ENCODE measurements around the gene GCNT2. TPM values are rescaled to one million over a fixed set of nuclear protein-coding genes. Genes with fewer than 3 reads are reported as not detected.
A peak's percentile ranks its signal among the peaks of the same experiment; 100 is the strongest.

Gene GCNT2
- total RNA-seq, 1 donor from 2014 or later: 21.2 TPM

DNA sequence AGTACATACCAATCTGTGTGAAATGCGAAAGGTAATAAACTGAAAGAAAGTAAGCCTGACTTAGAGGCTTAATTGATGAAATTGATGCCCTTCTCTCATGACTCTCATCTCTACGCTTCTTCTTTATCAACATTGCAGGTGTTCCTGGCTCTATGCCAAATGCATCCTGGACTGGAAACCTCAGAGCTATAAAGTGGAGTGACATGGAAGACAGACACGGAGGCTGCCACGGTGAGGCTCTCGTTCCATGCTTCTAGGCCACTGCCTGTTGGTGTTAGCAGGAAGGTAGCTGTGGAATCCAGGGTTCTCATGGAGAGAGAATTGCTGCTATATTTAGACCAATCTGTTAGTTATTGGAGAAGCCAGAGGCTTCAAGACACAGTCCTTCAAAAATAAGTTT is 100.1 kb downstream of the GCNT2 start:
- Mint-ChIP-seq H3K27me3 (no peaks in the 10 kb centered on the region), H3K36me3 (peaks cover 15% of the 10 kb centered on the region), H3K4me1 (ENCODE audit: unreplicated experiment) (peaks cover 2% of the 10 kb centered on the region), H3K27ac (no peak overlapping the region), H3K9me3 (peaks cover 8% of the 10 kb centered on the region), H3K4me3 (no peak overlapping the region)
- TF ChIP-seq CTCF (conservative IDR thresholded peaks at IDR 0.05): no peak
- DNase-seq (ENCODE audit: extremely low spot score, unreplicated experiment): no peak

- H3K36me3 Mint-ChIP-seq: peaks cover 15% of the 10 kb centered on the region
- H3K4me1 Mint-ChIP-seq (ENCODE audit: unreplicated experiment): peaks cover 6% of the 10 kb centered on the region
- no peaks in the 10 kb centered on the region for H3K27me3 Mint-ChIP-seq
- peak; percentile 18 for TF ChIP-seq CTCF (conservative IDR thresholded peaks at IDR 0.05)
- no peak overlapping the region for H3K4me3 Mint-ChIP-seq
- H3K27ac Mint-ChIP-seq: no peak overlapping the region
- H3K9me3 Mint-ChIP-seq: peaks cover 4% of the 10 kb centered on the region
- DNase-seq (ENCODE audit: extremely low spot score, unreplicated experiment): no peak
Observed at GRCh38 chr6:10621847-10622246, 100.7 kb downstream of the GCNT2 start.

- Mint-ChIP-seq H3K27me3 (no peaks in the 10 kb centered on the region), H3K4me1 (ENCODE audit: unreplicated experiment) (peaks cover 6% of the 10 kb centered on the region), H3K36me3 (peaks cover 15% of the 10 kb centered on the region), H3K4me3 (no peak overlapping the region), H3K9me3 (peaks cover 4% of the 10 kb centered on the region), H3K27ac (no peak overlapping the region)
- TF ChIP-seq CTCF (conservative IDR thresholded peaks at IDR 0.05): no peak
- DNase-seq (ENCODE audit: extremely low spot score, unreplicated experiment): no peak
Observed at GRCh38 chr6:10624836-10625235, 103.7 kb downstream of the GCNT2 start.

DNA sequence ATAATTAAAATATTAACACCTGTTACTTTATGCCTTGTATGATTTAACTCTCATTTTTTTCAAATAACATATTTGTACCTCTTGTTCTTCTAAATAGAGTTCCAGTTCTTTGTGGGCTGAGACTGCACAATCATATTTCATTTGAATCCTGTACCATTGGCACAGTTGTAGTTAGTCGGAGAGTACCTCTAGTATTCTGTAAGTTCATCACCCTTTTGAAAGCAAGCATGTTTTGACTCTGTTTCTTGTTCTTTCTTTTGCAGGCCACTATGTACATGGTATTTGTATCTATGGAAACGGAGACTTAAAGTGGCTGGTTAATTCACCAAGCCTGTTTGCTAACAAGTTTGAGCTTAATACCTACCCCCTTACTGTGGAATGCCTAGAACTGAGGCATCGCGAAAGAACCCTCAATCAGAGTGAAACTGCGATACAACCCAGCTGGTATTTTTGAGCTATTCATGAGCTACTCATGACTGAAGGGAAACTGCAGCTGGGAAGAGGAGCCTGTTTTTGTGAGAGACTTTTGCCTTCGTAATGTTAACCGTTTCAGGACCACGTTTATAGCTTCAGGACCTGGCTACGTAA is 105.1 kb downstream of the GCNT2 start:
- H3K36me3 Mint-ChIP-seq: peaks cover 13% of the 10 kb centered on the region
- H3K4me1 Mint-ChIP-seq (ENCODE audit: unreplicated experiment): peaks cover 6% of the 10 kb centered on the region
- no peak overlapping the region for H3K4me3 Mint-ChIP-seq
- H3K9me3 Mint-ChIP-seq: peaks cover 4% of the 10 kb centered on the region
- no peaks in the 10 kb centered on the region for H3K27me3 Mint-ChIP-seq
- no peak for TF ChIP-seq CTCF (conservative IDR thresholded peaks at IDR 0.05)
- H3K27ac Mint-ChIP-seq: no peak overlapping the region
- no peak for DNase-seq (ENCODE audit: extremely low spot score, unreplicated experiment)

- H3K27me3 Mint-ChIP-seq: no peaks in the 10 kb centered on the region
Observed at GRCh38 chr6:10627800-10628199, 106.6 kb downstream of the GCNT2 start.

More at GRCh38 chr6:10627800-10628199, 106.6 kb downstream of the GCNT2 start:
- DNase-seq (ENCODE audit: extremely low spot score, unreplicated experiment): no peak
- no peak overlapping the region for H3K4me3 Mint-ChIP-seq
- peaks cover 4% of the 10 kb centered on the region for H3K9me3 Mint-ChIP-seq
- peaks cover 6% of the 10 kb centered on the region for H3K4me1 Mint-ChIP-seq (ENCODE audit: unreplicated experiment)
- peaks cover 9% of the 10 kb centered on the region for H3K36me3 Mint-ChIP-seq
- no peak for TF ChIP-seq CTCF (conservative IDR thresholded peaks at IDR 0.05)
- H3K27ac Mint-ChIP-seq: no peak overlapping the region

Data from type B pancreatic cell (in vitro differentiated cells).